Mesothelial cell of epicardium (in vitro differentiated cells): Measurements from ENCODE around the gene CD274. TPM values are rescaled to one million over a fixed set of nuclear protein-coding genes. Genes with fewer than 3 reads are reported as not detected.

Source experiments
- DNase-seq, 2 experiments: peaks; one replicate each; pipeline ENCODE4 v3.0.0; 2021; ENCODE audit warnings: low spot score in 2 of 2; ENCODE audit not compliant: unreplicated experiment in 2 of 2
- H3K27ac Mint-ChIP-seq: 2 replicates; pipeline ENCODE4 v1.8.0; 2021; ENCODE audit warnings: mixed read lengths
- H3K27me3 Mint-ChIP-seq: 2 replicates; pipeline ENCODE4 v1.8.0; 2021; ENCODE audit warnings: low read depth, mixed read lengths
- H3K36me3 Mint-ChIP-seq: 2 replicates; pipeline ENCODE4 v1.8.0; 2021; ENCODE audit warnings: mixed read lengths
- H3K4me1 Mint-ChIP-seq: 2 replicates; pipeline ENCODE4 v1.8.0; 2021; ENCODE audit warnings: mixed read lengths
- H3K4me3 Mint-ChIP-seq: 2 replicates; pipeline ENCODE4 v1.8.0; 2021; ENCODE audit warnings: mild to moderate bottlenecking, moderate library complexity, mixed read lengths
- H3K9me3 Mint-ChIP-seq: 2 replicates; pipeline ENCODE4 v1.8.0; 2021; ENCODE audit warnings: mixed read lengths
- CTCF ChIP-seq: fragments of 200-600 bp; sonication (generic); IDR thresholded peaks from one replicate; pipeline ENCODE4 v1.5.0; 2021; ENCODE audit warnings: antibody characterized with exemption; ENCODE audit not compliant: unreplicated experiment
- total RNA-seq: library from RNA; stranded (reverse); gene quantifications from 3 replicates; pipeline ENCODE4 v1.2.1, GENCODE V29; 2021

Gene CD274
- total RNA-seq, 1 donor from 2014 or later: 0.29 TPM

- H3K27ac Mint-ChIP-seq: no peak overlapping the region
- H3K4me1 Mint-ChIP-seq: no peaks in the 10 kb centered on the region
- peaks cover 10% of the 10 kb centered on the region for H3K9me3 Mint-ChIP-seq
- TF ChIP-seq CTCF: no peak
- no peak for DNase-seq
- no peaks in the 10 kb centered on the region for H3K36me3 Mint-ChIP-seq
- no peaks in the 10 kb centered on the region for H3K27me3 Mint-ChIP-seq
- no peak overlapping the region for H3K4me3 Mint-ChIP-seq
Observed at GRCh38 chr9:5511476-5511875, 61.1 kb downstream of the CD274 start.

DNA sequence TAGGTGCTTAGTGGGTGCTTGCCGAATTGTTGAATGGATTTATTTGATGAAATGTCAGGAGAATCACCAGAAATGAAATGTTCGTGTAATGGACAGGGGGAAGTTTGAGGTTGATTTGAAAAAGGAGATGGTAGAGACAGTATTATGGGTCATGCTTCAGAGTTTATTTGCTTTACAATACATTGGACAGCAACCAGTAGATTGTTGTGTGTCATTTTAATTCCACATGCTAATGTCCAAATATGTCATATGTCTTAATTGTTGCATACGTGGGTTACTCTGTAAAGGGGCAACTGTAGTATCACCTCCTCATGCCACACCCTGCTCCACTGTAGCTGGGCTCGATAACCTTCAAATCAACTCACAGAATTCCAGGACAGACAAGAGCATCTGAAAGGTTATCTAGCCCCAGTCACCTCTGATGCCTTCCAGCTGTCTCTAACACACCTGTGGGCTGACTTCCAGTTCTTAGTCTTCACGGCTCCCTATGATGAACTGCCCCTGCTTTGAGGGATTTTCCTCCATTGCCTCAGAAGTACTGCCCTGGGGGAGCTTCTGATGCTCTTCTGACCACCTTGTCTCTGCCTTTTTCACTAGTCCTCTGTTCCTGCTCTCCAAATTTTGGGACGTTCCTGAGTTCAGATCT, 61.7 kb downstream of the CD274 start:
- TF ChIP-seq CTCF: no peak
- Mint-ChIP-seq H3K27ac (no peak overlapping the region), H3K36me3 (no peaks in the 10 kb centered on the region), H3K4me1 (no peaks in the 10 kb centered on the region), H3K27me3 (no peaks in the 10 kb centered on the region), H3K9me3 (peaks cover 6% of the 10 kb centered on the region), H3K4me3 (no peak overlapping the region)
- DNase-seq: no peak

- H3K27ac Mint-ChIP-seq: no peak overlapping the region
- peaks cover 2% of the 10 kb centered on the region for H3K9me3 Mint-ChIP-seq
- DNase-seq: no peak
- H3K27me3 Mint-ChIP-seq: no peaks in the 10 kb centered on the region
- no peak for TF ChIP-seq CTCF
- no peaks in the 10 kb centered on the region for H3K36me3 Mint-ChIP-seq
- no peaks in the 10 kb centered on the region for H3K4me1 Mint-ChIP-seq
- H3K4me3 Mint-ChIP-seq: no peak overlapping the region
Observed at GRCh38 chr9:5512658-5513452, 62.5 kb downstream of the CD274 start.

GRCh38 chr9:5513966-5514616, 63.7 kb downstream of the CD274 start:
- H3K4me3 Mint-ChIP-seq: no peak overlapping the region
- no peak for DNase-seq
- no peak overlapping the region for H3K27ac Mint-ChIP-seq
- no peaks in the 10 kb centered on the region for H3K4me1 Mint-ChIP-seq
- no peak for TF ChIP-seq CTCF
- no peaks in the 10 kb centered on the region for H3K9me3 Mint-ChIP-seq
- no peaks in the 10 kb centered on the region for H3K36me3 Mint-ChIP-seq
- no peaks in the 10 kb centered on the region for H3K27me3 Mint-ChIP-seq

DNA sequence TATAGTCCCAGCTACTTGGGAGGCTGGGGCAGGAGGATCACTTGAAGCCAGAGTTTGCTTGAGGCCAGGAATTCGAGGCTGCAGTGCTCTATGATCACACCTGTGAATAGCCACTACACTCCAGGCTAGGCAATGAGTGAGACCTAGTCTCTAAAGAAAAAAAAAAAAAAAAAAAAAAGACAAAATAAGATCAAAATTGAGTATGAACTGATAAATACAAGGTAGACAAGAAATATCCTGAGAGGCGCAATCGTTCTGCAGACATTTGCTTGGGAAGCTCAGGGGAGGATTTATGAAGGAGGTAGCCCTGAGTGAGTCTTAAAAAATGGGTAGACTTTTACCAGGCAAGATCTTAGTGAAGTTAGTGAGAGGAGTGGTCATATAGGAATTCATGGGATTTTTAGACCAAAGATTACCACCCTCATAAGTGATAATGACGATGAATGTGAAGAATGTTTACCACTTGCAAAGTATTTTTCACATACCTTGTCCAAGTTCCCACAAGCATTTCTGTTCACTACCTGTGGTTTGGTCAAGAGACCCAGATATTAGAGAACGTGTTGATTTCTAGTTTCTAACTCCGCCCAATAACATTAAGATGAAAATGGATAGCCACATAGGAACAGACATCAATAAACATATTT, 64.4 kb downstream of the CD274 start:
- Mint-ChIP-seq H3K27me3 (no peaks in the 10 kb centered on the region), H3K4me1 (no peaks in the 10 kb centered on the region), H3K9me3 (no peaks in the 10 kb centered on the region), H3K36me3 (no peaks in the 10 kb centered on the region), H3K27ac (no peak overlapping the region), H3K4me3 (no peak overlapping the region)
- no peak for TF ChIP-seq CTCF
- DNase-seq: no peak
